ENCODE data around the gene TTLL11.

Gene TTLL11

GRCh38 chr9:121962421-121962820 lies 130.7 kb downstream of the TTLL11 start:
- no peak for TF ChIP-seq CTCF (IDR thresholded peaks at IDR 0.05; ENCODE audit: control insufficient read depth, extremely low read depth, insufficient read depth)
- DNase-seq (ENCODE audit: low read depth), result no peak

GRCh38 chr9:121960665-121961064 lies 132.4 kb downstream of the TTLL11 start:
- DNase-seq (ENCODE audit: low read depth), result no peak
- H3K4me3 ChIP-seq (ENCODE audit: low read depth, low read length), result no peak overlapping the region
- TF ChIP-seq CTCF (IDR thresholded peaks at IDR 0.05; ENCODE audit: control insufficient read depth, extremely low read depth, insufficient read depth), result no peak

More at GRCh38 chr9:121962421-121962820, 130.7 kb downstream of the TTLL11 start:
- no peak overlapping the region for H3K4me3 ChIP-seq (ENCODE audit: low read depth, low read length)

GRCh38 chr9:121958530-121958929 lies 134.6 kb downstream of the TTLL11 start:
- DNase-seq (ENCODE audit: low read depth), result no peak
- H3K4me3 ChIP-seq (ENCODE audit: low read depth, low read length), result no peak overlapping the region
- TF ChIP-seq CTCF (IDR thresholded peaks at IDR 0.05; ENCODE audit: control insufficient read depth, extremely low read depth, insufficient read depth), result no peak

- TF ChIP-seq CTCF (IDR thresholded peaks at IDR 0.05; ENCODE audit: control insufficient read depth, extremely low read depth, insufficient read depth), result no peak
- DNase-seq (ENCODE audit: low read depth), result no peak
These were observed 136.3 kb downstream of the TTLL11 start for GRCh38 chr9:121956808-121957207.

GRCh38 chr9:121955649-121956048 lies 137.5 kb downstream of the TTLL11 start:
- DNase-seq (ENCODE audit: low read depth), result no peak
- no peak for TF ChIP-seq CTCF (IDR thresholded peaks at IDR 0.05; ENCODE audit: control insufficient read depth, extremely low read depth, insufficient read depth)
- no peak overlapping the region for H3K4me3 ChIP-seq (ENCODE audit: low read depth, low read length)

More at GRCh38 chr9:121956808-121957207, 136.3 kb downstream of the TTLL11 start:
- no peak overlapping the region for H3K4me3 ChIP-seq (ENCODE audit: low read depth, low read length)

GRCh38 chr9:121954477-121955140 lies 138.5 kb downstream of the TTLL11 start:
- DNase-seq (ENCODE audit: low read depth), result no peak

More at GRCh38 chr9:121954477-121955140, 138.5 kb downstream of the TTLL11 start:
- no peak overlapping the region for H3K4me3 ChIP-seq (ENCODE audit: low read depth, low read length)
- no peak for TF ChIP-seq CTCF (IDR thresholded peaks at IDR 0.05; ENCODE audit: control insufficient read depth, extremely low read depth, insufficient read depth)

Measured in LNCaP clone FGC (cell line).